Stimulated activated CD8-positive, alpha-beta memory T cell treated with anti-CD3 and anti-CD28 coated beads, Interleukin-7, amount 100 ng/mL, for 1 hour (primary cell): ENCODE results near the gene CHRND.
"Not testable (repeated sequence)": the region's sequence is repeated elsewhere in the genome, so short reads cannot be mapped to it uniquely, and the experiment has no call there.

Source experiments
- DNase-seq, 2 donors: peaks; one replicate each; pipeline ENCODE4 v3.0.0-alpha.2; 2020; ENCODE audit warnings: low read depth in 2 of 2

CHRND gene

DNA sequence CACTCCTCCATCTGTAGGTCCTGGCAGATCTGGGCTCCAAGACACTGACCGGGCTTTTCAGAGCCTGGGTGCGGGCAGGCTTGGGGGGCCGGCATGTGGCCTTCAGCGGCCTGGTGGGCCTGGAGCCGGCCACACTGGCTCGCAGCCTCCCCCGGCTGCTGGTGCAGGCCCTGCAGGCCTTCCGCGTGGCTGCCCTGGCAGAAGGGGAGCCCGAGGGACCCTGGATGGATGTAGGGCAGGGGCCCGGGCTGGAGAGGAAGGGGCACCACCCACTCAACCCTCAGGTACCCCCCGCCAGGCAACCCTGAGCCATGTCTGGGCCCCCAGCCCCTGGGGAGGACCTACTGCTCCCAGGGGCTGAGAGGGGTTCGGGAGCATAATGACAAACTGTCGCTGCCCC, 761 bp upstream of the CHRND start:
- DNase-seq = no peak

DNA sequence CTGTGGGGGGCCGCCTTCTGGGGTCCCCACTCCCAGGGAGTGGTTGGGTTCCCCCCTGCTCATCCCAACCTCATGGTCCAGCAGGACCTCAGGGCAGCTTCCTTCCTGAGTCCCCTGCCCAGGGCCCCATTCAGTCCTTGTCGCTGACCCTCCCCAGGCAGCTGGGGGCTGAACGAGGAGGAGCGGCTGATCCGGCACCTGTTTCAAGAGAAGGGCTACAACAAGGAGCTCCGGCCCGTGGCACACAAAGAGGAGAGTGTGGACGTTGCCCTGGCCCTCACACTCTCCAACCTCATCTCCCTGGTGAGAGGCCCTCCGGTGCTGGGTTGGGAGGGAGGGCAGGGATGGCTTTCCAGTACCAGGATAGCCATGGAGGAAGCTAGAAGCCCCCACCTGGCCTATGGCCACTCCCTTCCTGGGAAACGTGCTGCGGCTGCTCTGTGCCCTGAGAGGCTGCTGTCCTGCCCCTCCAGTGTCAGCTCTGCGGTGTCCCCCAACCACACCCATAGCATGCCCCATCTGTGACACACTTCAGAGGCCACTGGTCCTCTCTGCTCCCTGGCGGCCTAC, 497 bp downstream of the CHRND start:
- no peak for DNase-seq

- DNase-seq = no peak
These were observed 2.0 kb downstream of the CHRND start for GRCh38 chr2:232527905-232528470.

DNA sequence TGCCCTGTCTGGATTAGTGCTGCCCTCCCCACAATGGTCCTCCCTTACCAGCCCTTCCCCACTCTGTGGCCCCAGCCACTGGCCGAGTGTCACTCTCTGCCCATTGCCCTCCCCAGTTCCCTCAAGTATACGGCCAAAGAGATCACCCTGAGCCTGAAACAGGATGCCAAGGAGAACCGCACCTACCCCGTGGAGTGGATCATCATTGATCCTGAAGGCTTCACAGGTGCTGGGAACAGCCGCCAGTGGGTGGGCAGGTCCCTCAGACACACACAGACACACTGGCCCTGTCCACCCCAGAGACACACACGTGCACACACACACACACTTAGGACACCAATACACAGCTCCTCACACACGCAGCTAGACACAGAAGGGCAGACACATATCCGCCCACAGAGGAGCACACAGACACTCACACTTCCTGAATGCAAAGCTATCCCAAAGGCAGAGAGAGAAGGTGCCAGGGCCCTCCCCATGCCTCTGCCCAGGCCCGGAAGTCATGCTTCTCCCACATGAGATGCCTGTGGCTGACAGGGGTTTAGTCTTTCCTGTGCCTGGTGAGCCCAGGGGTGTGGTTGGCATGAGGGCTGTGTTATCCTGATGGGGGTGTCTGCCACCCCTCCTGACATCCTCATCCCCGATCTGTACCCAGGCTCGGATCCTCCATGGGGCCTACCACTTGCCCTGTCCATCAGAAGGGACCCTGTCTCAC, 2.9 kb downstream of the CHRND start:
- DNase-seq = no peak

DNA sequence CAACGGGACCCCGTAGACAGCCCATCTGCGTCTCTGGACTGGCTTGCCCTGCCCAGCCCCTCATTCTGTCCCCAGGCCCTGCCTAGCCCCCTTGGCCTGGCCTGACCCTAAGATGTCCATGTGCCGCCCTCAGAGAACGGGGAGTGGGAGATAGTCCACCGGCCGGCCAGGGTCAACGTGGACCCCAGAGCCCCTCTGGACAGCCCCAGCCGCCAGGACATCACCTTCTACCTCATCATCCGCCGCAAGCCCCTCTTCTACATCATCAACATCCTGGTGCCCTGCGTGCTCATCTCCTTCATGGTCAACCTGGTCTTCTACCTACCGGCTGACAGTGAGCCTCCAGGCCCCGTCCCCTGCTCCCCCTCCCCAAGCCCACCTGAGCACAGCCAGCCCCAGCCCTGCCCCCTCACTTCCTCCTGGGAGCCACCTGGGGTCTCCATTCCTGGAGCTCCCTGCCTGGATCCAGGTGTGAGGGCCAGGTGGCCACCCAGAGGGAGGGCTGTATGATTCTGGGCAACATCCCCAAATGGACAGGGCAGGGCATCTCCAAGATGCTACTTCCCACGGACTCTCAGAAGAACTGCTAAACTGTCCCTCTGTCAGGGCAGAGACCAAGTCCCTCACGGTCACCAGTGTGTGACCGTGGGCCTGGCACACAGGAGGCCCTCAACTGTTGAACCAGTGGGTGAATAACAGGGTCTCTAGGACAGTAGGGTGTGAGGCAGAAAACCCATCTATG, 4.0 kb downstream of the CHRND start:
- DNase-seq = no peak

DNA sequence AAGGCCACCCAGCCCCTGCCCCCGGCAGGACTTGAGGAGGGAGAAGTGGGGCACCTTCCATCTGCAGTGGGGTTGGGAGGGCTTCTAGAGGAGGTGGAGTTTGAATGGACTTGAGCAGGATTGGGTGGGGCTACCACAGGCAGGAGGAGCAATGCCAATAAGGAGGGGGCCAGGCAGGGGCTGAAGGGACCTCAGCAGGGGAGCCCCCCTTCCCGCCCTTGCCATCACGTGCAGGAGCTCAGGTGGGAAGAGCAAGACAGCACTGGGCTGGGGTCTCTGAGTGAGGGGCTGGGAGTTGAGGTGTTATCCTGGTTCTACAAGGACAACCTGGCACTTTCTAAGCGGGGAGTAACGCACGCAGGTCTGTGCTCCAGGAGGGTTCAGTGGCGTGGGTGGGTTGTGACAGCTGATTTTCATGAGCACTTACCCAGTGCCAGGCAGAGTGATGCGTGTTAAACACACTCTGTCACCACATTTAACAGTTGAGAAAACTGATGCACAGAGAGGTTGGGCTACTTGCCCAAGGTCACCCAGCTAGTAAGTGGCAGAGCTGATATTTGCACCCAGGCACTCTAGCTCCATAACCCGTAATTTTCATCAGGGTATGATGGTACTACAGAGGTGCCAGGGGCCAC, 4.8 kb downstream of the CHRND start:
- no peak for DNase-seq

DNA sequence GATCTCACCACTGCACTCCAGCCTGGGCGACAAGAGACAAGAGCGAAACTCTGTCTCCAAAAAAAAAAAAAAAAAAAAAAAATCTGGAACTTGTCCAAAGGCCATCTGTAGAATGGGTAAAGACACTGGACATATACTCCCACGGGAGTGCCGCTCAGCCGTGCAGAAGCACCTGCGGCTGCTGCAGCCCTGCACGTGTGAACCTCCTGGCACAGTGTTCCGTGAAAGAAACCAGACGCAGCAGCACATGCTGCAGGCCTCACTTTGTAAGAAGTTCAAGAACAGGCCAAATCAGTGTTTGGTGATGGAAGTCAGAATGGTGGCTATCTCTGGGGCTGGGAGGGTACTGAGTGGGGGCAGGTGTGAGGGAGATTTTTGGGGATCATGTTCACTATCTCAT, 6.5 kb downstream of the CHRND start:
- no peak for DNase-seq

DNA sequence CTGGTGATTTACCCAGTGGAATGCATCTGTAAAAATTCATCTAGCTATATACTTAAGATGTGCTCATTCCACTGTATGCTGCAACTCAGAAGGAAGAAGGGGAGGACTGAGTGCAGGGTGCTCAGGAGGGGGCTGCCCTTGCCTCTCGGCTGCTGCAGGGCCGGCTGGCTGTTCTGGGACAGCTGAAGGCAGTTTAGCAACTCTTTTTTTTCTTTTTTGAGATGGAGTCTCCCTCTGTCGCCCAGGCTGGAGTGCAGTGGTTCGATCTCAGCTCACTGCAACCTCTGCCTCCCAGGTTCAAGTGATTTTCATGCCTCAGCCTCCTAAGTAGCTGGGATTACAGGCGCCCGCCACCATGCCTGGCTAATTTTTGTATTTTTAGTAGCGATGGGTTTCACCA, 6.9 kb downstream of the CHRND start:
- DNase-seq = not testable (repeated sequence)

DNA sequence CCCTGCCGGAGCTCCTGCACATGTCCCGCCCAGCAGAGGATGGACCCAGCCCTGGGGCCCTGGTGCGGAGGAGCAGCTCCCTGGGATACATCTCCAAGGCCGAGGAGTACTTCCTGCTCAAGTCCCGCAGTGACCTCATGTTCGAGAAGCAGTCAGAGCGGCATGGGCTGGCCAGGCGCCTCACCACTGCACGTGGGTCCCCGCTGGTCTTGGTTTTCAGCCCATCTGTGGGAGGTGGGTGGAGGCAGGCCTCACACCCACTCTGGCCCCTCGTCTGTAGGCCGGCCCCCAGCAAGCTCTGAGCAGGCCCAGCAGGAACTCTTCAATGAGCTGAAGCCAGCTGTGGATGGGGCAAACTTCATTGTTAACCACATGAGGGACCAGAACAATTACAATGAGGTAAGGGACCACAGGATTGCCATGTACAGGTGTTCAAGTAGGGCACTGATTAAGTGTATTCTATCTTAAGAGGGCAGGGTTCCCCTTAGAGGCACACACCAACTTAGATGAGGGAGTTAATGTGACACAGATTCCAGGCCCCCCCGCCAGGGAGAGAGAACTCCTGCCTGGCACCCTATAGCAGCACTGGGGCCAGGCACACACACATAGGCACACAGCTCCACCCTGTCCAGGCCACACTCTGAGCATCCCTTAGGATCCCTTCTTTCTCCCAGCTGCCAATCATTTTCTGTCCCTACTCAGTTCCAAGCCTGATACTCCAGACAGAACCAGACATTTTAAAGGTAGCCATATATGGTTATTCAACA, 8.2 kb downstream of the CHRND start:
- no peak for DNase-seq

GRCh38 chr2:232534940-232535651, 9.1 kb downstream of the CHRND start:
- no peak for DNase-seq

DNA sequence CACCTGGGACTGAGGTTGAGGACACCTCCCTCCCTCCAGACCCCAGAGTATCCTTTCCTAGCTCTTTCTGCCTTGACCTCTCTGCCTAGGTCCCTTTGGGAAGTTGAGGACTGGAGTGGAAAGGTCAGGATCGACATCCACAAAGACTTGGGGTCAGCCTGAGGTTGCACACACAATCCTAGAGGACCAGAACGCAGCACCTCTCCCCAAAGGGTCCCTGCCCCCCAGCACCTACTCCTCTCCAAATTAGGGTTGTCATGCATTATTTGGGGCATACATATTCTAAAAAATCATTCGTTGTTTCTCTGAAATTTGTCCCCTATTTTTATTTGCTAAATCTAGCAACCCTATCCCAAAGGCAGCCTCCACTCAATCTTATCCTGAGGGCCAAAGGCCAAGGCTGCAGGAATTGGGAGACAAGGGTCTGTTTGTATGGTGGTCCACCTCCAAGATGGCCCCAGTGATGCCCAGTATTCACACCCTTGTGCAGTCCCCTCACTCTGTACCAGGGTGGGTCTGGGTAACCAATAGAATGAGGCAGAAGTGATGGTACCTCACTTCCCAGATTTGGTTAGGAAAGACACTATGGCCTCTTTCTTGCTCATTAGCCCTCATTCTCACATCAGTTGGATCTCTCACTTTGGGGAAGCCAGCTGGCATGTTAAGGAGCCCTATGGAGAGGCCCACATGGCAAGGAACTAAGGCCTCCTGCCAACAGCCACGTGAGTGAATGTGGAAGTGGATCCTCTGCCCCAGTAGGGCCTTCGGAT, 10.0 kb downstream of the CHRND start:
- no peak for DNase-seq

- no peak for DNase-seq
These were observed 11.1 kb downstream of the CHRND start for GRCh38 chr2:232537079-232537478.

GRCh38 chr2:232537499-232537898, 11.5 kb downstream of the CHRND start:
- DNase-seq = no peak

- DNase-seq = no peak
These were observed 12.7 kb downstream of the CHRND start for GRCh38 chr2:232538671-232539070.

GRCh38 chr2:232539298-232540231, 13.6 kb downstream of the CHRND start, which contains the start of gene CHRNG:
CHRNG (plus strand) TSS chr2:232539692; CDS start chr2:232539748, 56 bp downstream.
- no peak for DNase-seq

GRCh38 chr2:232540441-232541041, 14.6 kb downstream of the CHRND start:
- DNase-seq = no peak

DNA sequence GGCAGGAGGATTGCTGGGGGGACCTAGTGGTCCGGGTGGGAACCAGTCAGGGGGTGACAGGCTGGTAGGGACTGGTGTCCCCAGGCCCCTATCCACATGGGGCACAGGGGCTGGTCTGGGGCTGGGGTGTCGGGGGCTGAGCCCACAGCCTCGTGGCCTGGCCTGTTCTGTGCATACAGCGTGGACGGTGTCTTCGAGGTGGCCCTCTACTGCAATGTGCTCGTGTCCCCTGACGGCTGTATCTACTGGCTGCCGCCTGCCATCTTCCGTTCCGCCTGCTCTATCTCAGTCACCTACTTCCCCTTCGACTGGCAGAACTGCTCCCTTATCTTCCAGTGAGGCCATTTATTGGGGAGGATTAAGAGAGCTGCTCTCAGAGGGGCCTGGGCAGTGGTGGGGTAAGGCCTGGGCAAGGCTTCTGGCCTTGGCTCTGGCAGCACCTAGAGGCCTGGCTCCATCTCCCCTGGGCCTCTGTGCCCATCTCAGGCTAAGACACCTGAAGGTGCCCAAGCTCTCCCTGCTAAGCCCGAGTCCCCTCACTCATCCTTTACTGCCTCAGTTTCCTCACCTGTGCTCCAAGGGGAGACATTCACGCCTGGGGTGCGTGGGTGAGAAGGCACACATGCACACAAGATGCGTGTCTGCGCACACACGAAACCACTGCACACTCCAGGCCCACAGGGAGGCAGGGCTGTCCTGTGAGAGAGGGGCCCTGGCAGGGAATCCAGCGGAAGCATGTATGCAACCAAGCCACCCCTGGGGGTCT, 15.4 kb downstream of the CHRND start:
- DNase-seq = no peak
